ENCODE data around the gene STPG2. TPM values are rescaled to one million over a fixed set of nuclear protein-coding genes. Genes with fewer than 3 reads are reported as not detected.

Gene STPG2
- total and polyA plus RNA-seq, 2 experiments from 2014 or later, result 0.32 TPM; not detected in 1

DNA sequence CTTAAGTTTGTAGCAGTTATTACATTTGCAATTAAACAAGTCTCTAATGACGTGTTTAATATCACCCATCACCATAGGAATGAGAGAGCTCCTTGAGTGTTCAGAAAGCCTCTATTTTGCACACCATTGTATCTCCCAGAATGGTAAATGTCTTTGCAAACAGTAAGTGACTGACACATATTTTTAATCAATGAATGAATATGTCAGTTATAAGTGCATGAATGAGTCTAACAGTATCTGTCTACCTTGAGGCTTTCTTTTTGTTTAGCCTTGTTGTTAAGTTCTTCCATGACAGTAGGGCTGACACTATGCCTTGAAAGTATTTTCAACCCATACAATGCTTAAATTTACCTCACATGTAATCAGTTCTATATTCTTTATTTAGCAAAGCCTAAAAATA lies 292.2 kb downstream of the STPG2 start:
- Histone ChIP-seq H3K27ac (no peak overlapping the region), H3K9me3 (ENCODE audit: low read depth) (peaks cover 7% of the 10 kb centered on the region), H3K79me2 (ENCODE audit: insufficient read depth) (no peaks in the 10 kb centered on the region), H3K27me3 (replicated peaks; ENCODE audit: insufficient read depth) (no peaks in the 10 kb centered on the region), H3K4me1 (ENCODE audit: insufficient read depth) (no peaks in the 10 kb centered on the region), H3K4me3 (no peak overlapping the region), H3F3A (ENCODE audit: insufficient read depth) (no peaks in the 10 kb centered on the region), H4K20me1 (ENCODE audit: insufficient read depth) (no peaks in the 10 kb centered on the region), H3K9ac (no peak overlapping the region), H2AFZ (no peak overlapping the region), H3K36me3 (ENCODE audit: low read depth) (no peaks in the 10 kb centered on the region), H3K4me2 (ENCODE audit: unreplicated experiment) (no peak overlapping the region), H3K9me2 (ENCODE audit: insufficient read depth) (no peaks in the 10 kb centered on the region)
- in situ Hi-C loops (cut with MboI), result no loop called here
- no peak for DNase-seq
- no peak for TF ChIP-seq EZH2 (IDR thresholded peaks at IDR 0.05; ENCODE audit: insufficient read depth, poor library complexity, severe bottlenecking)
- TF ChIP-seq EZH2phosphoT487 (IDR thresholded peaks at IDR 0.05; ENCODE audit: insufficient read depth, low read depth), result no peak
- WGBS, 2 experiments (ENCODE audit: low coverage in 1 of 2, low lambda C conversion rate in 2 of 2, missing lambda C conversion rate in 2 of 2), result 17 to 18% methylated on average over 1 of the region's 1 CpG

- Histone ChIP-seq H3K36me3 (ENCODE audit: low read depth) (no peaks in the 10 kb centered on the region), H3K9me2 (ENCODE audit: insufficient read depth) (no peaks in the 10 kb centered on the region), H3K9me3 (ENCODE audit: low read depth) (no peaks in the 10 kb centered on the region), H2AFZ (no peak overlapping the region), H3K79me2 (ENCODE audit: insufficient read depth) (no peaks in the 10 kb centered on the region), H3F3A (ENCODE audit: insufficient read depth) (no peaks in the 10 kb centered on the region), H3K27me3 (replicated peaks; ENCODE audit: insufficient read depth) (no peaks in the 10 kb centered on the region), H3K4me2 (ENCODE audit: unreplicated experiment) (no peak overlapping the region), H3K9ac (no peak overlapping the region), H3K27ac (no peak overlapping the region), H3K4me1 (ENCODE audit: insufficient read depth) (no peaks in the 10 kb centered on the region), H4K20me1 (ENCODE audit: insufficient read depth) (no peaks in the 10 kb centered on the region), H3K4me3 (no peak overlapping the region)
- in situ Hi-C loops (cut with MboI), result no loop called here
- DNase-seq, result no peak
- TF ChIP-seq EZH2phosphoT487 (IDR thresholded peaks at IDR 0.05; ENCODE audit: insufficient read depth, low read depth) (no peak), EZH2 (IDR thresholded peaks at IDR 0.05; ENCODE audit: insufficient read depth, poor library complexity, severe bottlenecking) (no peak)
Observed at GRCh38 chr4:97845758-97846157, 297.5 kb downstream of the STPG2 start.

GRCh38 chr4:97841512-97841911 lies 301.8 kb downstream of the STPG2 start:
- Histone ChIP-seq H3K4me3 (no peak overlapping the region), H3K79me2 (ENCODE audit: insufficient read depth) (no peaks in the 10 kb centered on the region), H3K9me2 (ENCODE audit: insufficient read depth) (no peaks in the 10 kb centered on the region), H3K36me3 (ENCODE audit: low read depth) (no peaks in the 10 kb centered on the region), H3K27ac (no peak overlapping the region), H4K20me1 (ENCODE audit: insufficient read depth) (no peaks in the 10 kb centered on the region), H3F3A (ENCODE audit: insufficient read depth) (no peaks in the 10 kb centered on the region), H3K9me3 (ENCODE audit: low read depth) (no peaks in the 10 kb centered on the region), H3K9ac (no peak overlapping the region), H3K4me2 (ENCODE audit: unreplicated experiment) (no peak overlapping the region), H2AFZ (no peak overlapping the region), H3K4me1 (ENCODE audit: insufficient read depth) (no peaks in the 10 kb centered on the region), H3K27me3 (replicated peaks; ENCODE audit: insufficient read depth) (no peaks in the 10 kb centered on the region)
- in situ Hi-C loops (cut with MboI), result no loop called here
- TF ChIP-seq EZH2phosphoT487 (IDR thresholded peaks at IDR 0.05; ENCODE audit: insufficient read depth, low read depth) (no peak), EZH2 (IDR thresholded peaks at IDR 0.05; ENCODE audit: insufficient read depth, poor library complexity, severe bottlenecking) (no peak)
- no peak for DNase-seq
- WGBS, 2 experiments (ENCODE audit: low coverage in 1 of 2, low lambda C conversion rate in 2 of 2, missing lambda C conversion rate in 2 of 2), result 26 to 43% methylated on average over 1 of the region's 1 CpG

DNA sequence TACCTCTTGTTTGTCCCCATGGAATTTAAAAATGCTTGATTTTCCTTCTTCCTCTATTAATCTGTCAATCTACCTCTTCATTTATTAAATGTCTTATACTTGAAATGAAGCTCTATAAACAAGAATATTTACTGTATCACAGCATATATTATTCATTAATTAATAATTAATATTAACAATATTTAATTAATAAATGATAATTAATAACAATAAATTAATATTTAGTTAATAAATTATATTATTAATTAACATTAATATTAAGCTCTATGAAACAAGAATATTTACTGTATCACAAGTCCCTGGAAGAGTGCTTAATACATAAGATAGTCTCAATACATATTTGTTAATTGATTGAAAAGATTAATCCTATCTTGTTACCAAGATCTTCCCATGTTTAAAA lies 306.6 kb downstream of the STPG2 start:
- no peaks in the 10 kb centered on the region for H3K79me2 ChIP-seq (ENCODE audit: insufficient read depth)
- no peak overlapping the region for H3K4me3 ChIP-seq
- in situ Hi-C loops (cut with MboI), result no loop called here
- no peak for DNase-seq
- H4K20me1 ChIP-seq (ENCODE audit: insufficient read depth), result no peaks in the 10 kb centered on the region
- no peaks in the 10 kb centered on the region for H3F3A ChIP-seq (ENCODE audit: insufficient read depth)
- H3K4me2 ChIP-seq (ENCODE audit: unreplicated experiment), result no peak overlapping the region
- no peaks in the 10 kb centered on the region for H3K9me3 ChIP-seq (ENCODE audit: low read depth)
- no peaks in the 10 kb centered on the region for H3K27me3 ChIP-seq (replicated peaks; ENCODE audit: insufficient read depth)
- H3K9me2 ChIP-seq (ENCODE audit: insufficient read depth), result no peaks in the 10 kb centered on the region
- no peak overlapping the region for H3K27ac ChIP-seq
- no peaks in the 10 kb centered on the region for H3K36me3 ChIP-seq (ENCODE audit: low read depth)
- H3K9ac ChIP-seq, result no peak overlapping the region
- H3K4me1 ChIP-seq (ENCODE audit: insufficient read depth), result no peaks in the 10 kb centered on the region
- TF ChIP-seq EZH2phosphoT487 (IDR thresholded peaks at IDR 0.05; ENCODE audit: insufficient read depth, low read depth) (no peak), EZH2 (IDR thresholded peaks at IDR 0.05; ENCODE audit: insufficient read depth, poor library complexity, severe bottlenecking) (no peak)
- no peak overlapping the region for H2AFZ ChIP-seq

- H3K9ac ChIP-seq, result no peak overlapping the region
Observed at GRCh38 chr4:97828646-97829045, 314.6 kb downstream of the STPG2 start.

More at GRCh38 chr4:97828646-97829045, 314.6 kb downstream of the STPG2 start:
- DNase-seq, result no peak
- in situ Hi-C loops (cut with MboI), result no loop called here
- H3F3A ChIP-seq (ENCODE audit: insufficient read depth), result no peaks in the 10 kb centered on the region
- no peak overlapping the region for H3K4me3 ChIP-seq
- H3K27ac ChIP-seq, result no peak overlapping the region
- H4K20me1 ChIP-seq (ENCODE audit: insufficient read depth), result no peaks in the 10 kb centered on the region
- H2AFZ ChIP-seq, result no peak overlapping the region
- H3K4me2 ChIP-seq (ENCODE audit: unreplicated experiment), result no peak overlapping the region
- TF ChIP-seq EZH2phosphoT487 (IDR thresholded peaks at IDR 0.05; ENCODE audit: insufficient read depth, low read depth) (no peak), EZH2 (IDR thresholded peaks at IDR 0.05; ENCODE audit: insufficient read depth, poor library complexity, severe bottlenecking) (no peak)
- no peaks in the 10 kb centered on the region for H3K9me3 ChIP-seq (ENCODE audit: low read depth)
- H3K4me1 ChIP-seq (ENCODE audit: insufficient read depth), result no peaks in the 10 kb centered on the region
- WGBS, 2 experiments (ENCODE audit: low coverage in 1 of 2, low lambda C conversion rate in 2 of 2, missing lambda C conversion rate in 2 of 2), result 20 to 44% methylated on average over 5 to 7 of the region's 7 CpGs
- no peaks in the 10 kb centered on the region for H3K27me3 ChIP-seq (replicated peaks; ENCODE audit: insufficient read depth)
- no peaks in the 10 kb centered on the region for H3K79me2 ChIP-seq (ENCODE audit: insufficient read depth)
- H3K36me3 ChIP-seq (ENCODE audit: low read depth), result no peaks in the 10 kb centered on the region
- H3K9me2 ChIP-seq (ENCODE audit: insufficient read depth), result no peaks in the 10 kb centered on the region
